ENCODE measurements around the gene RPS19BP1.

DNA sequence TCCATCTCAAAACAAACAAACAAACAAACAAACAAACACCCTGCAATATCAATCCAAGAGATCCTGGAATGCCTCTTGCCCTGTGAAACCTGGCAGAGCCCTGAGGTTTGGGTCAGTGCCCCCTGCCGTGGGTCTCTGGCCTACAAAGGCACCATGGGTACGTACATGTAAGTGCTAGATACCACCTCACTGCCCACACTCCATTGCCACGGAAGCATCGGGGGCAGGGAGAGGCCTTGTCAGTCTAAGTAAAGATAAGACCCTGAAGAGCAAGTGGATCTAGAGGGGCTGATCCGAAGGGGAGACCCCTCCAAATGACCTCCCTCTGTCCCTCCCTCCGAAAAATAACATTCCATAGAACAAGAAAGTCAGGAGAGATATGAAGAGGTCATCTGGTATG is 32.4 kb downstream of the RPS19BP1 start:
- no peak for TF ChIP-seq POLR2A (IDR thresholded peaks at IDR 0.05)
- TF ChIP-seq, protein P1, sequence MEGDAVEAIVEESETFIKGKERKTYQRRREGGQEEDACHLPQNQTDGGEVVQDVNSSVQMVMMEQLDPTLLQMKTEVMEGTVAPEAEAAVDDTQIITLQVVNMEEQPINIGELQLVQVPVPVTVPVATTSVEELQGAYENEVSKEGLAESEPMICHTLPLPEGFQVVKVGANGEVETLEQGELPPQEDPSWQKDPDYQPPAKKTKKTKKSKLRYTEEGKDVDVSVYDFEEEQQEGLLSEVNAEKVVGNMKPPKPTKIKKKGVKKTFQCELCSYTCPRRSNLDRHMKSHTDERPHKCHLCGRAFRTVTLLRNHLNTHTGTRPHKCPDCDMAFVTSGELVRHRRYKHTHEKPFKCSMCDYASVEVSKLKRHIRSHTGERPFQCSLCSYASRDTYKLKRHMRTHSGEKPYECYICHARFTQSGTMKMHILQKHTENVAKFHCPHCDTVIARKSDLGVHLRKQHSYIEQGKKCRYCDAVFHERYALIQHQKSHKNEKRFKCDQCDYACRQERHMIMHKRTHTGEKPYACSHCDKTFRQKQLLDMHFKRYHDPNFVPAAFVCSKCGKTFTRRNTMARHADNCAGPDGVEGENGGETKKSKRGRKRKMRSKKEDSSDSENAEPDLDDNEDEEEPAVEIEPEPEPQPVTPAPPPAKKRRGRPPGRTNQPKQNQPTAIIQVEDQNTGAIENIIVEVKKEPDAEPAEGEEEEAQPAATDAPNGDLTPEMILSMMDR (IDR thresholded peaks at IDR 0.05), result no peak

All from Peyer's patch (tissue), 4 donors.